Endothelial cell of umbilical vein (primary cell): ENCODE data around the gene IGSF5. TPM values are rescaled to one million over a fixed set of nuclear protein-coding genes. Genes with fewer than 3 reads are reported as not detected.

Experiments
- BruUV-seq: library from RNA; stranded (reverse); fragments of 400-500 nt; replicated peaks from 2 replicates; lab custom pipeline; 2021; lab: Mats Ljungman, UMichigan
- CTCF ChIA-PET: fragments of 300-600, 350-600 bp; sonication (Branson Sonifier 250); formaldehyde crosslinking; loops from one replicate; lab custom pipeline; 2021; ENCODE audit warnings: antibody characterized with exemption, inconsistent platforms; lab: Charles Lee
- POLR2A ChIA-PET: fragments of 300-600, 350-600 bp; sonication (Branson Sonifier 250); formaldehyde crosslinking; loops from one replicate; lab custom pipeline; 2021; ENCODE audit warnings: antibody characterized with exemption, inconsistent platforms; lab: Charles Lee
- DNase-seq: peaks from one replicate; pipeline ENCODE4 v3.0.0-alpha.2; 2011; ENCODE audit warnings: low read depth, low spot score
- FAIRE-seq: peaks from 2 replicates; lab custom pipeline; 2011; peaks lifted over from hg19 to GRCh38; lab: Jason Lieb, UNC
- H2AFZ ChIP-seq: 2 replicates; pipeline ENCODE4 v1.6.0; 2012; ENCODE audit warnings: low read depth, low read length, control low read depth, inconsistent platforms
- H3K27ac ChIP-seq: 2 replicates; pipeline ENCODE4 v1.5.1; 2011; ENCODE audit warnings: low read depth, mild to moderate bottlenecking, control low read depth, low read length, moderate library complexity; ENCODE audit not compliant: insufficient read depth
- H3K27me3 ChIP-seq, 2 experiments: 2 replicates each; pipeline versions ENCODE4 v1.6.0 to v1.6.1; 2011; ENCODE audit warnings: low read length in 2 of 2, mixed read lengths in 1 of 2; ENCODE audit not compliant: control insufficient read depth in 2 of 2, insufficient read depth in 2 of 2
- H3K36me3 ChIP-seq, 2 experiments: 2 replicates in 1 of 2; 3 replicates in 1 of 2; pipeline ENCODE4 v1.5.1; 2011; ENCODE audit warnings: low read length in 2 of 2, mild to moderate bottlenecking in 1 of 2, moderate library complexity in 1 of 2; ENCODE audit not compliant: control insufficient read depth in 2 of 2, insufficient read depth in 2 of 2; ENCODE audit errors: extremely low read depth in 1 of 2
- H3K4me1 ChIP-seq: 3 replicates; pipeline ENCODE4 v1.5.1; 2011; ENCODE audit warnings: mild to moderate bottlenecking, low read length; ENCODE audit not compliant: control insufficient read depth, insufficient read depth; ENCODE audit errors: extremely low read depth
- H3K4me2 ChIP-seq: 2 replicates; pipeline ENCODE4 v1.6.1; 2011; ENCODE audit warnings: low read length, control low read depth, mixed read lengths; ENCODE audit not compliant: insufficient read depth
- H3K4me3 ChIP-seq, 3 experiments: fragments of 200-600 bp in 1 of 3; sonication (generic), shearing (Covaris generic) in 1 of 3; replicated peaks in 1 of 3; 2 replicates each; pipeline ENCODE4 v1.5.1; 2011 to 2016; ENCODE audit warnings: control low read depth in 3 of 3, low read length in 3 of 3, mild to moderate bottlenecking in 2 of 3, inconsistent platforms in 1 of 3, low read depth in 1 of 3, moderate library complexity in 1 of 3; ENCODE audit not compliant: insufficient read depth in 1 of 3
- H3K79me2 ChIP-seq: 2 replicates; pipeline ENCODE4 v1.6.0; 2012; ENCODE audit warnings: low read length, inconsistent platforms; ENCODE audit not compliant: control insufficient read depth, insufficient read depth
- H3K9ac ChIP-seq: replicated peaks from 2 replicates; pipeline ENCODE3; 2011; ENCODE audit warnings: low read length, control low read depth; ENCODE audit not compliant: insufficient read depth; ENCODE audit errors: extremely low read depth
- H3K9me1 ChIP-seq: replicated peaks from 3 replicates; pipeline ENCODE4 v1.6.0; 2011; ENCODE audit warnings: mild to moderate bottlenecking, low read length; ENCODE audit not compliant: control insufficient read depth, insufficient read depth; ENCODE audit errors: extremely low read depth
- H3K9me3 ChIP-seq: replicated peaks from 2 replicates; pipeline ENCODE4 v1.5.1; 2012; ENCODE audit warnings: low read length, inconsistent platforms; ENCODE audit not compliant: control insufficient read depth, insufficient read depth
- H4K20me1 ChIP-seq: replicated peaks from 2 replicates; pipeline ENCODE3; 2011; ENCODE audit warnings: mild to moderate bottlenecking, low read length; ENCODE audit not compliant: control insufficient read depth, insufficient read depth; ENCODE audit errors: extremely low read depth
- EZH2 ChIP-seq: IDR thresholded peaks from 2 replicates; pipeline ENCODE4 v1.6.1; 2012; ENCODE audit warnings: borderline replicate concordance, low read depth, mild to moderate bottlenecking, moderate library complexity, low read length, inconsistent platforms; ENCODE audit not compliant: severe bottlenecking
- FOS ChIP-seq: IDR thresholded peaks from 2 replicates; pipeline ENCODE4 v1.6.1; 2011; ENCODE audit warnings: mild to moderate bottlenecking, low read length, moderate library complexity, borderline replicate concordance; ENCODE audit not compliant: insufficient read depth
- GATA2 ChIP-seq: IDR thresholded peaks from 2 replicates; pipeline ENCODE4 v1.7.0; 2011; ENCODE audit warnings: low read depth, mild to moderate bottlenecking, moderate library complexity, mixed read lengths, low read length; ENCODE audit not compliant: insufficient read length, insufficient read depth
- JUN ChIP-seq: IDR thresholded peaks from 2 replicates; pipeline ENCODE4 v1.6.1; 2011; ENCODE audit warnings: borderline replicate concordance, low read depth; ENCODE audit not compliant: insufficient read length, insufficient read depth
- MYC ChIP-seq: IDR thresholded peaks from one replicate; pipeline ENCODE4 v1.6.1; 2011; ENCODE audit warnings: mild to moderate bottlenecking, low read depth, low read length
- POLR2A ChIP-seq: IDR thresholded peaks from 2 replicates; pipeline ENCODE4 v1.6.1; 2012; ENCODE audit warnings: low read depth, mild to moderate bottlenecking, control low read depth, low read length
- POLR2AphosphoS5 ChIP-seq: IDR thresholded peaks from 2 replicates; pipeline ENCODE4 v1.6.1; 2012; ENCODE audit warnings: low read depth, mild to moderate bottlenecking, control low read depth, low read length, moderate library complexity; ENCODE audit not compliant: insufficient read depth
- dilution Hi-C: fragments of 300-500 bp; cut with MboI; formaldehyde crosslinking; loops from one replicate; pipeline ENCODE4 v1.15.0; 2019; ENCODE audit warnings: low sequenced_read_pairs; ENCODE audit not compliant: extremely low pct_ligation_motif_present
- intact Hi-C: fragments of 100-400 bp; cut with micrococcal nuclease; formaldehyde crosslinking; loops from one replicate; pipeline ENCODE4 v1.10.0; 2022
- polyA plus RNA-seq, 4 experiments: library from polyadenylated mRNA; depleted of rRNA in 3 of 4; stranded (reverse) in 3 of 4; unstranded in 1 of 4; fragments of >200 nt; gene quantifications; 2 replicates each; pipeline versions ENCODE4 v1.2.1 to v1.2.3, GENCODE V29; 2011 to 2012; ENCODE audit warnings: missing spikeins in 1 of 4
- total RNA-seq: library from RNA; stranded (reverse); gene quantifications from 2 replicates; pipeline ENCODE4 v1.2.3, GENCODE V29; 2021
- TF ChIP-seq, protein P1 (sequence below), 2 donors: IDR thresholded peaks; 1 replicate in 1 of 2; 2 replicates in 1 of 2; pipeline ENCODE4 v1.5.1; 2011; ENCODE audit warnings: low read length in 2 of 2, mild to moderate bottlenecking in 2 of 2, moderate library complexity in 2 of 2, control low read depth in 1 of 2, inconsistent platforms in 1 of 2, low read depth in 1 of 2; ENCODE audit not compliant: insufficient read depth in 1 of 2; ENCODE audit errors: extremely low read depth in 1 of 2
- TF ChIP-seq, protein P2 (sequence below): IDR thresholded peaks from 2 replicates; pipeline ENCODE4 v1.6.1; 2011; ENCODE audit not compliant: insufficient read depth, insufficient read length

The IGSF5 gene
- total and polyA plus RNA-seq, 2 donors (not counting 3 experiments of a cell fraction or from before 2014, with no cell fraction given), result not detected

DNA sequence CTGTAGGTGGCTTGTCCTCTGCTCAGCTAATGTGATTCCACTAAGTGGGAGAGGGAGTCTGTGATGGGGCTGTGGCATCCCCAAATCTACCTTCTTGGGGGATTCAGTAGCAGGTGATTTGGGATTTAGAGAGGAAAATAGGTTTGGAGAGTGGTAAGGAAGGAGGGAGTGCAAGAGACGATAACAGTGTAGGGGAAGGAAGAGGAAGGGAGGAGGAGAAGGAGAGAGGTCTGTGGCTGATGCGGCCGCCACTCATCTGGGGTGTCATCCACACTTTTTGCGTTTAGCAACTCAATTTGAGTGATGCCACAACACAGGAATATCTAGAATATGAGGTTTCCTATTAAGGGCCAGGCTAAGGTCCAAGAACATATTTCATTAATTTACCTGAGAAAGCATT, 98.5 kb downstream of the IGSF5 start:
- Histone ChIP-seq H3K9me1 (no peaks in the 10 kb centered on the region), H3K79me2 (no peaks in the 10 kb centered on the region), H3K4me3 (no peak overlapping the region), H4K20me1 (no peaks in the 10 kb centered on the region), H3K36me3 (no peaks in the 10 kb centered on the region), H2AFZ (no peak overlapping the region), H3K27me3 (no peaks in the 10 kb centered on the region), H3K9me3 (peaks cover 5% of the 10 kb centered on the region), H3K9ac (no peak overlapping the region), H3K4me1 (no peaks in the 10 kb centered on the region), H3K27ac (no peak overlapping the region), H3K4me2 (no peak overlapping the region)
- BruUV-seq, result no TSS peak
- ChIA-PET POLR2A (no interaction called here), CTCF (no interaction called here)
- dilution Hi-C loops (no loop called here), intact Hi-C loops (no loop called here)
- FAIRE-seq (no peak), DNase-seq (no peak)
- TF ChIP-seq, protein P1, sequence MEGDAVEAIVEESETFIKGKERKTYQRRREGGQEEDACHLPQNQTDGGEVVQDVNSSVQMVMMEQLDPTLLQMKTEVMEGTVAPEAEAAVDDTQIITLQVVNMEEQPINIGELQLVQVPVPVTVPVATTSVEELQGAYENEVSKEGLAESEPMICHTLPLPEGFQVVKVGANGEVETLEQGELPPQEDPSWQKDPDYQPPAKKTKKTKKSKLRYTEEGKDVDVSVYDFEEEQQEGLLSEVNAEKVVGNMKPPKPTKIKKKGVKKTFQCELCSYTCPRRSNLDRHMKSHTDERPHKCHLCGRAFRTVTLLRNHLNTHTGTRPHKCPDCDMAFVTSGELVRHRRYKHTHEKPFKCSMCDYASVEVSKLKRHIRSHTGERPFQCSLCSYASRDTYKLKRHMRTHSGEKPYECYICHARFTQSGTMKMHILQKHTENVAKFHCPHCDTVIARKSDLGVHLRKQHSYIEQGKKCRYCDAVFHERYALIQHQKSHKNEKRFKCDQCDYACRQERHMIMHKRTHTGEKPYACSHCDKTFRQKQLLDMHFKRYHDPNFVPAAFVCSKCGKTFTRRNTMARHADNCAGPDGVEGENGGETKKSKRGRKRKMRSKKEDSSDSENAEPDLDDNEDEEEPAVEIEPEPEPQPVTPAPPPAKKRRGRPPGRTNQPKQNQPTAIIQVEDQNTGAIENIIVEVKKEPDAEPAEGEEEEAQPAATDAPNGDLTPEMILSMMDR (IDR thresholded peaks at IDR 0.05; ENCODE audit: extremely low read depth in 1 of 2, insufficient read depth in 1 of 2, low read depth in 1 of 2, low read length in 2 of 2), result no peak
- TF ChIP-seq JUN, result no peak
- TF ChIP-seq MYC, result no peak
- TF ChIP-seq POLR2A, result no peak
- TF ChIP-seq, protein P2, sequence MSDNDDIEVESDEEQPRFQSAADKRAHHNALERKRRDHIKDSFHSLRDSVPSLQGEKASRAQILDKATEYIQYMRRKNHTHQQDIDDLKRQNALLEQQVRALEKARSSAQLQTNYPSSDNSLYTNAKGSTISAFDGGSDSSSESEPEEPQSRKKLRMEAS, result no peak
- no peak for TF ChIP-seq EZH2
- TF ChIP-seq POLR2AphosphoS5, result no peak
- TF ChIP-seq GATA2, result no peak
- no peak for TF ChIP-seq FOS
